HEK293T (cell line): ENCODE data around the gene DDX10.

Experiments used
- CTCF ChIA-PET: fragments of 350-600 bp; formaldehyde crosslinking; extraction: SDS; loops from one replicate; lab custom pipeline; 2021; ENCODE audit warnings: antibody characterized with exemption, inconsistent platforms; lab: Yijun Ruan, JAX
- POLR2A ChIA-PET: fragments of 350-600 bp; formaldehyde crosslinking; extraction: SDS; loops from one replicate; lab custom pipeline; 2020; ENCODE audit warnings: antibody characterized with exemption, inconsistent platforms; lab: Yijun Ruan, JAX
- DNase-seq: peaks from one replicate; pipeline ENCODE4 v3.0.0; 2012; ENCODE audit warnings: mixed read lengths; ENCODE audit errors: extremely low spot score
- ARNT ChIP-seq: fragments of 450-650 bp; IDR thresholded peaks from 2 replicates; pipeline ENCODE4 v1.6.1; 2017; ENCODE audit warnings: mild to moderate bottlenecking
- BHLHE40 ChIP-seq: fragments of 450-650 bp; IDR thresholded peaks from 2 replicates; pipeline ENCODE4 v1.6.1; 2016; ENCODE audit warnings: mild to moderate bottlenecking, moderate library complexity, borderline replicate concordance
- CTBP1 ChIP-seq: fragments of 450-650 bp; IDR thresholded peaks from 2 replicates; pipeline ENCODE4 v1.6.1; 2016; ENCODE audit warnings: borderline replicate concordance
- ELF4 ChIP-seq: fragments of 450-650 bp; IDR thresholded peaks from 2 replicates; pipeline ENCODE4 v1.6.1; 2017; ENCODE audit warnings: antibody characterized with exemption
- FOXA1 ChIP-seq: fragments of 450-650 bp; IDR thresholded peaks from 2 replicates; pipeline ENCODE4 v1.6.1; 2016; ENCODE audit warnings: mild to moderate bottlenecking
- FOXK2 ChIP-seq: fragments of 450-650 bp; IDR thresholded peaks from 2 replicates; pipeline ENCODE4 v1.6.1; 2016; ENCODE audit warnings: mild to moderate bottlenecking
- FOXM1 ChIP-seq: fragments of 450-650 bp; IDR thresholded peaks from 2 replicates; pipeline ENCODE4 v1.6.1; 2017; ENCODE audit warnings: mild to moderate bottlenecking, borderline replicate concordance
- HDGF ChIP-seq: fragments of 450-650 bp; IDR thresholded peaks from 2 replicates; pipeline ENCODE4 v1.6.1; 2017; ENCODE audit warnings: antibody characterized with exemption, borderline replicate concordance
- L3MBTL2 ChIP-seq: fragments of 450-650 bp; conservative IDR thresholded peaks from 2 replicates; pipeline ENCODE4 v1.6.1; 2016; ENCODE audit warnings: mild to moderate bottlenecking
- LEF1 ChIP-seq: fragments of 450-650 bp; IDR thresholded peaks from 2 replicates; pipeline ENCODE4 v1.6.1; 2017; ENCODE audit warnings: mild to moderate bottlenecking, borderline replicate concordance
- NFRKB ChIP-seq: fragments of 450-650 bp; IDR thresholded peaks from 2 replicates; pipeline ENCODE4 v1.6.1; 2016; ENCODE audit warnings: mild to moderate bottlenecking, moderate library complexity
- PKNOX1 ChIP-seq: fragments of 450-650 bp; IDR thresholded peaks from 2 replicates; pipeline ENCODE4 v1.6.1; 2016
- SP1 ChIP-seq: fragments of 450-650 bp; IDR thresholded peaks from 2 replicates; pipeline ENCODE4 v1.6.1; 2017
- SUZ12 ChIP-seq: fragments of 450-650 bp; IDR thresholded peaks from 2 replicates; pipeline ENCODE4 v1.6.1; 2016; ENCODE audit warnings: mild to moderate bottlenecking
- TARDBP ChIP-seq: fragments of 450-650 bp; IDR thresholded peaks from 2 replicates; pipeline ENCODE4 v1.6.1; 2016
- ZNF384 ChIP-seq: fragments of 450-650 bp; IDR thresholded peaks from 2 replicates; pipeline ENCODE4 v1.6.1; 2016

DDX10 gene

GRCh38 chr11:108726077-108726800 is 61.4 kb downstream of the DDX10 start:
- DNase-seq = no peak
- POLR2A ChIA-PET = no interaction called here
- TF ChIP-seq FOXM1 (no peak), SUZ12 (no peak), SP1 (no peak), ELF4 (no peak), PKNOX1 (no peak), FOXA1 (no peak), NFRKB (no peak), ARNT (no peak), HDGF (no peak), FOXK2 (no peak), BHLHE40 (no peak), ZNF384 (no peak), L3MBTL2 (no peak), LEF1 (no peak), CTBP1 (no peak), TARDBP (no peak)
- CTCF ChIA-PET = interaction anchor here (1.0 kb wide), 1 partner anchor 11 kb away, joined by 4 read pairs; no protein-coding TSS in a partner anchor

- no peak for DNase-seq
- POLR2A ChIA-PET = no interaction called here
- CTCF ChIA-PET = interaction anchor here (0.6 kb wide), 1 partner anchor 12 kb away, joined by 13 read pairs; no protein-coding TSS in a partner anchor
- TF ChIP-seq PKNOX1 (no peak), FOXA1 (no peak), ZNF384 (no peak), BHLHE40 (no peak), FOXM1 (no peak), L3MBTL2 (no peak), LEF1 (no peak), CTBP1 (no peak), HDGF (no peak), SUZ12 (no peak), ELF4 (no peak), ARNT (no peak), SP1 (no peak), NFRKB (no peak), FOXK2 (no peak), TARDBP (no peak)
Measured at GRCh38 chr11:108727665-108728064, 62.8 kb downstream of the DDX10 start.

DNA sequence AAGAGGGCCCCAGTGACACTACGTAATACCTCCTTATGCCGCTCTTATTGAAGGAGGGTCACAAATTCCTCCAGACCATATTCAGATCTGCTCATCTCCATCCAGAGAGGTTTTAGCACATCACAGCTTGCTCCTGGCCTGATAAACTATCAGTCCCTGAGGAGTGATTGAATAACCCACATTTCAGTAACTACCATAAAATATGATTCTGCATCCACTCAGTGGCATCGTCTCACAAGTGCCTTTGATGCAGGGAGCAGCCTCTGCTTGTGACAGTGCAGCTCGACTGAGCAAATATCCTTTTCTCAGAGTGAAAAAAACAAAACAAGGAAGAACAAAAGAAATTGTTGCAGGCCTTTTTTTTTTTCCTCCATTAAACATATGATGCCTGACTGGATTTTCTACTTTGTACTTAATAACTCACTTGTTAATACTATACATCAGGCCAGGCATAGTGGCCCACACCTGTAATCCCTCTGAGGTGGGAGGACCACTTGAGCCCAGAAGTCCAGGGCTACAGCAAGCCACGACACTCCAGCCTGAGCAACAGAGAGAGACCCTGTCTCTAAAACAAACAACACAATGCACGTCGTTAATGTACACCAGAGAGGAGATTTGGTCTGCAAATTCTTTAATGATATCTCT is 64.5 kb downstream of the DDX10 start:
- POLR2A ChIA-PET = no interaction called here
- no peak for TF ChIP-seq ZNF384
- TF ChIP-seq L3MBTL2 = no peak
- no peak for TF ChIP-seq SP1
- no peak for TF ChIP-seq LEF1
- no peak for TF ChIP-seq CTBP1
- TF ChIP-seq FOXA1 = no peak
- no peak for TF ChIP-seq ELF4
- TF ChIP-seq ARNT = no peak
- TF ChIP-seq FOXK2 = no peak
- TF ChIP-seq PKNOX1 = no peak
- TF ChIP-seq FOXM1 = no peak
- TF ChIP-seq TARDBP = no peak

GRCh38 chr11:108732395-108732794 is 67.5 kb downstream of the DDX10 start:
- CTCF ChIA-PET = no interaction called here
- DNase-seq = no peak
- TF ChIP-seq ARNT = no peak
- TF ChIP-seq ZNF384 = no peak
- no peak for TF ChIP-seq SP1
- TF ChIP-seq TARDBP = no peak
- no peak for TF ChIP-seq BHLHE40
- TF ChIP-seq PKNOX1 = no peak
- no peak for TF ChIP-seq L3MBTL2
- TF ChIP-seq LEF1 = no peak
- TF ChIP-seq HDGF = no peak
- TF ChIP-seq NFRKB = no peak
- no peak for TF ChIP-seq CTBP1
- TF ChIP-seq FOXK2 = no peak
- TF ChIP-seq FOXM1 = no peak
- no peak for TF ChIP-seq FOXA1
- no peak for TF ChIP-seq SUZ12
- no peak for TF ChIP-seq ELF4
- POLR2A ChIA-PET = no interaction called here

More for the DNA sequence above, 64.5 kb downstream of the DDX10 start:
- CTCF ChIA-PET = no interaction called here
- DNase-seq = no peak

DNA sequence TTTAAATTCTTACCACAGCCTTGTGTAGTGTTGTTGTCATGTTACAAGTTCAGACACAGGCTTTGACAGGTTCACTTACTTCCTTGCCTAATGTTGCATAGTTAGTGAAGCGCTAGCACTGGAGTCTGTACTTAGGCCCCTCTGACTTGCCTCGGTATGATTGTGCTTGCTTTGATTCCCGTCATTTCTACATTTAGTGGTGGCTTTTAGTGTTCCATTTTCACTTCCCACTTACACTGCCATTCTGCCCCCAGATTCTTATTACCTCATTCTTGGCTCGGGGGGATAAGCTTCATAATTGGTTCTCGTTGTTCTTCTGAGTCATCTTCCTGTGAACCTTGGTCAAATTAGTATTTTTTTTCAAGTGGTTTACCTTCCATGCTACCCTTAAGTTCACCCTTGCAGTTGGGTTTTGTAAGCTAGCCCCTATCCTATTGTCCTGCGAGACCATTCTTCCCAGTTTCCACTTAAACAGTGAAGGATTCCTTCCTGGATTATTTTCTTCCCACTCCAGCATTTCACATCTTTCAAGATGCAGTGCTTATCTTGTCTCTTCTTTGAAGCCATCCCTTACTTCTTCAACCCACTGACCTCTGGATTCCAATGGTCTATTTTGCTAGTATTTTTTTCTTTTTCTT is 68.7 kb downstream of the DDX10 start:
- CTCF ChIA-PET = no interaction called here
- TF ChIP-seq ELF4 (no peak), TARDBP (no peak), CTBP1 (no peak), ARNT (no peak), FOXK2 (no peak), BHLHE40 (no peak), SUZ12 (no peak), PKNOX1 (no peak), LEF1 (no peak)
- no peak for DNase-seq

More for the DNA sequence above, 68.7 kb downstream of the DDX10 start:
- POLR2A ChIA-PET = no interaction called here
